Activated T-helper 1 cell treated with anti-CD3 and anti-CD28 coated beads, Interleukin-12 subunit alpha, Interleukin-12 subunit beta, Interleukin-2, Interleukin-4 antibody, amounts not matched to agents 30 ng/mL and 10 ng/mL and 1 ng/mL, durations not matched to agents 14 hours and 24 hours and 36 hours (primary cell): ENCODE data around the gene SLC22A4. TPM values are rescaled to one million over a fixed set of nuclear protein-coding genes. Genes with fewer than 3 reads are reported as not detected.

Experiments used
- DNase-seq: peaks from one replicate; pipeline ENCODE4 v3.0.0; 2021; ENCODE audit warnings: low spot score
- H3K27ac Mint-ChIP-seq: one replicate; pipeline ENCODE4 v1.8.0; 2021; ENCODE audit warnings: mild to moderate bottlenecking, mixed read lengths
- H3K27me3 Mint-ChIP-seq: one replicate; pipeline ENCODE4 v1.8.0; 2022; ENCODE audit warnings: mild to moderate bottlenecking, moderate library complexity, mixed read lengths; ENCODE audit not compliant: insufficient read depth
- H3K36me3 Mint-ChIP-seq: one replicate; pipeline ENCODE4 v1.8.0; 2021; ENCODE audit warnings: low read depth, mixed read lengths
- H3K4me1 Mint-ChIP-seq: one replicate; pipeline ENCODE4 v1.8.0; 2021; ENCODE audit warnings: low read depth, mixed read lengths
- H3K4me3 Mint-ChIP-seq: one replicate; pipeline ENCODE4 v1.8.0; 2021; ENCODE audit warnings: mild to moderate bottlenecking, moderate library complexity, mixed read lengths
- H3K9me3 Mint-ChIP-seq: one replicate; pipeline ENCODE4 v1.8.0; 2021; ENCODE audit warnings: mixed read lengths
- intact Hi-C: fragments of 100-400 bp; cut with micrococcal nuclease; formaldehyde crosslinking; loops from one replicate; pipeline ENCODE4 v1.15.1; 2024
- total RNA-seq: library from RNA; stranded (reverse); gene quantifications from 2 replicates; pipeline ENCODE4 v1.2.3, GENCODE V29; 2022

SLC22A4 gene
- total RNA-seq, 1 donor from 2014 or later: 1.6 TPM

GRCh38 chr5:132273631-132274030 is 20.6 kb upstream of the SLC22A4 start:
- intact Hi-C loops: loop anchor here (2.0 kb wide), 2 partner anchors 21 to 209 kb away; partner anchors contain the start of gene SLC22A4
- Mint-ChIP-seq H3K9me3 (no peaks in the 10 kb centered on the region), H3K27me3 (peaks cover 12% of the 10 kb centered on the region), H3K27ac (no peak overlapping the region), H3K36me3 (no peaks in the 10 kb centered on the region), H3K4me3 (no peak overlapping the region), H3K4me1 (peaks cover 3% of the 10 kb centered on the region)
- no peak for DNase-seq

GRCh38 chr5:132274050-132274792 is 20.0 kb upstream of the SLC22A4 start:
- Mint-ChIP-seq H3K4me3 (no peak overlapping the region), H3K27ac (no peak overlapping the region), H3K9me3 (no peaks in the 10 kb centered on the region), H3K27me3 (peaks cover 12% of the 10 kb centered on the region), H3K4me1 (no peaks in the 10 kb centered on the region), H3K36me3 (no peaks in the 10 kb centered on the region)
- intact Hi-C loops: no loop called here
- DNase-seq: no peak

GRCh38 chr5:132275367-132276220 is 18.6 kb upstream of the SLC22A4 start:
- intact Hi-C loops: no loop called here
- H3K9me3 Mint-ChIP-seq: no peaks in the 10 kb centered on the region
- DNase-seq: no peak
- H3K27ac Mint-ChIP-seq: no peak overlapping the region
- H3K27me3 Mint-ChIP-seq: peaks cover 17% of the 10 kb centered on the region
- no peaks in the 10 kb centered on the region for H3K36me3 Mint-ChIP-seq
- no peaks in the 10 kb centered on the region for H3K4me1 Mint-ChIP-seq
- no peak overlapping the region for H3K4me3 Mint-ChIP-seq

GRCh38 chr5:132277256-132277655 is 16.9 kb upstream of the SLC22A4 start:
- H3K27ac Mint-ChIP-seq: no peak overlapping the region
- no peaks in the 10 kb centered on the region for H3K36me3 Mint-ChIP-seq
- intact Hi-C loops: no loop called here
- peaks cover 21% of the 10 kb centered on the region for H3K27me3 Mint-ChIP-seq
- no peaks in the 10 kb centered on the region for H3K9me3 Mint-ChIP-seq
- no peak for DNase-seq
- no peaks in the 10 kb centered on the region for H3K4me1 Mint-ChIP-seq
- no peak overlapping the region for H3K4me3 Mint-ChIP-seq

GRCh38 chr5:132277971-132278853 is 16.0 kb upstream of the SLC22A4 start:
- Mint-ChIP-seq H3K4me3 (no peak overlapping the region), H3K27me3 (peaks cover 20% of the 10 kb centered on the region), H3K36me3 (no peaks in the 10 kb centered on the region), H3K27ac (no peak overlapping the region), H3K4me1 (no peaks in the 10 kb centered on the region), H3K9me3 (no peaks in the 10 kb centered on the region)
- no peak for DNase-seq
- intact Hi-C loops: no loop called here

GRCh38 chr5:132279801-132280200 is 14.4 kb upstream of the SLC22A4 start:
- peaks cover 15% of the 10 kb centered on the region for H3K27me3 Mint-ChIP-seq

GRCh38 chr5:132280371-132281240 is 13.6 kb upstream of the SLC22A4 start:
- DNase-seq: no peak
- intact Hi-C loops: no loop called here
- Mint-ChIP-seq H3K9me3 (no peaks in the 10 kb centered on the region), H3K4me3 (no peak overlapping the region), H3K27ac (no peak overlapping the region), H3K27me3 (peaks cover 10% of the 10 kb centered on the region), H3K36me3 (no peaks in the 10 kb centered on the region), H3K4me1 (no peaks in the 10 kb centered on the region)

More at GRCh38 chr5:132279801-132280200, 14.4 kb upstream of the SLC22A4 start:
- no peaks in the 10 kb centered on the region for H3K4me1 Mint-ChIP-seq
- H3K36me3 Mint-ChIP-seq: no peaks in the 10 kb centered on the region
- DNase-seq: no peak
- intact Hi-C loops: no loop called here
- no peak overlapping the region for H3K4me3 Mint-ChIP-seq
- H3K9me3 Mint-ChIP-seq: no peaks in the 10 kb centered on the region
- H3K27ac Mint-ChIP-seq: no peak overlapping the region

- Mint-ChIP-seq H3K36me3 (no peaks in the 10 kb centered on the region), H3K9me3 (no peaks in the 10 kb centered on the region), H3K4me1 (no peaks in the 10 kb centered on the region), H3K4me3 (no peak overlapping the region), H3K27ac (no peak overlapping the region), H3K27me3 (peaks cover 10% of the 10 kb centered on the region)
- intact Hi-C loops: no loop called here
- no peak for DNase-seq
Observed at GRCh38 chr5:132281856-132282614, 12.2 kb upstream of the SLC22A4 start.

- no peaks in the 10 kb centered on the region for H3K4me1 Mint-ChIP-seq
- intact Hi-C loops: no loop called here
- peaks cover 10% of the 10 kb centered on the region for H3K27me3 Mint-ChIP-seq
- H3K4me3 Mint-ChIP-seq: no peak overlapping the region
- H3K36me3 Mint-ChIP-seq: peaks cover 5% of the 10 kb centered on the region
- no peak for DNase-seq
- H3K9me3 Mint-ChIP-seq: no peaks in the 10 kb centered on the region
- no peak overlapping the region for H3K27ac Mint-ChIP-seq
Observed at GRCh38 chr5:132283423-132284043, 10.7 kb upstream of the SLC22A4 start.

- no peak for DNase-seq
- peaks cover 6% of the 10 kb centered on the region for H3K27me3 Mint-ChIP-seq
- H3K36me3 Mint-ChIP-seq: peaks cover 5% of the 10 kb centered on the region
- peaks cover 5% of the 10 kb centered on the region for H3K4me1 Mint-ChIP-seq
- H3K27ac Mint-ChIP-seq: no peak overlapping the region
- no peaks in the 10 kb centered on the region for H3K9me3 Mint-ChIP-seq
- intact Hi-C loops: no loop called here
- H3K4me3 Mint-ChIP-seq: no peak overlapping the region
Observed at GRCh38 chr5:132289097-132289496, 5.1 kb upstream of the SLC22A4 start.

GRCh38 chr5:132291026-132291425 is 3.2 kb upstream of the SLC22A4 start:
- no peak overlapping the region for H3K4me3 Mint-ChIP-seq
- DNase-seq: no peak
- H3K27ac Mint-ChIP-seq: no peak overlapping the region
- peaks cover 18% of the 10 kb centered on the region for H3K4me1 Mint-ChIP-seq
- intact Hi-C loops: loop anchor here (5.0 to 10.0 kb wide), 3 partner anchors 54 to 186 kb away; no protein-coding TSS in a partner anchor
- peaks cover 5% of the 10 kb centered on the region for H3K36me3 Mint-ChIP-seq
- H3K27me3 Mint-ChIP-seq: peaks cover 13% of the 10 kb centered on the region
- no peaks in the 10 kb centered on the region for H3K9me3 Mint-ChIP-seq
